ENCODE measurements around the gene HCLS1. TPM values are rescaled to one million over a fixed set of nuclear protein-coding genes. Genes with fewer than 3 reads are reported as not detected.

The HCLS1 gene
- polyA plus RNA-seq, 2 donors = 6.2 to 6.4 TPM

GRCh38 chr3:121581691-121582090 is 79.0 kb downstream of the HCLS1 start:
- Histone ChIP-seq H3K27me3 (ENCODE audit: control insufficient read depth in 1 of 2, insufficient read depth in 2 of 2, low read length in 2 of 2) (no peaks in the 10 kb centered on the region), H3K4me1 (ENCODE audit: control insufficient read depth in 2 of 2, insufficient read depth in 2 of 2, low read length in 1 of 2) (no peaks in the 10 kb centered on the region), H3K4me3 (ENCODE audit: low read depth in 1 of 2, low read length in 2 of 2) (no peak overlapping the region), H3K9me3 (ENCODE audit: control insufficient read depth in 2 of 2, insufficient read depth in 1 of 2, low read depth in 1 of 2, low read length in 1 of 2) (no peaks in the 10 kb centered on the region), H3K27ac (ENCODE audit: low read depth in 2 of 2, low read length in 1 of 2) (no peak overlapping the region), H3K36me3 (ENCODE audit: control insufficient read depth in 2 of 2, insufficient read depth in 2 of 2, low read length in 1 of 2) (no peaks in the 10 kb centered on the region)
- WGBS, 2 donors = 68% methylated on average over 2 of the region's 2 CpGs

Other genes with a start within 250 kb of the HCLS1 start
- gene POLQ, start 114.9 kb downstream of the HCLS1 start, polyA plus RNA-seq = 1 to 10 TPM; 2.1 to 3.2 TPM
- gene ARGFX, start 93.0 kb downstream of the HCLS1 start, polyA plus RNA-seq = not detected
- gene FBXO40, start 67.5 kb downstream of the HCLS1 start, polyA plus RNA-seq = not detected
- gene GOLGB1, start 88.8 kb upstream of the HCLS1 start, polyA plus RNA-seq = 10 to 100 TPM; 11.3 to 11.7 TPM
- 10 to 100 TPM in 1 of 2 donors, 1 to 10 TPM in 1; 8.9 to 12.2 TPM for gene IQCB1, start 174.2 kb upstream of the HCLS1 start, polyA plus RNA-seq
- gene EAF2, start 174.3 kb upstream of the HCLS1 start, polyA plus RNA-seq = 1 to 10 TPM; 3.5 to 3.8 TPM
- gene SLC15A2, start 233.5 kb upstream of the HCLS1 start, polyA plus RNA-seq = 1 to 10 TPM; 2.1 to 2.6 TPM

Measured in esophagus (tissue), 2 donors.